K562 (cell line): ENCODE measurements around the gene RCOR1. TPM values are rescaled to one million over a fixed set of nuclear protein-coding genes. Genes with fewer than 3 reads are reported as not detected.
A peak's percentile ranks its signal among the peaks of the same experiment; 100 is the strongest.

Source experiments
- ARID2 ChIP-seq: fragments of 450-650 bp; IDR thresholded peaks from 2 replicates; pipeline ENCODE4 v1.6.1; 2017; ENCODE audit warnings: antibody characterized with exemption, mild to moderate bottlenecking
- CREBBP ChIP-seq: IDR thresholded peaks from one replicate; pipeline ENCODE4 v1.6.1; 2012; ENCODE audit warnings: low read depth, mild to moderate bottlenecking, control low read depth, inconsistent platforms, low read length
- CXXC5 ChIP-seq: fragments of 250-450 bp; sonication (Bioruptor Pico); IDR thresholded peaks from 2 replicates; pipeline ENCODE4 v1.8.0; 2022; ENCODE audit warnings: inconsistent platforms, mild to moderate bottlenecking, moderate library complexity
- DPF2 ChIP-seq: fragments of 450-650 bp; IDR thresholded peaks from 2 replicates; pipeline ENCODE4 v1.6.1; 2016
- ESRRB ChIP-seq: fragments of 250-450 bp; sonication (Bioruptor Pico); IDR thresholded peaks from 2 replicates; pipeline ENCODE4 v1.5.0; 2020; ENCODE audit warnings: mild to moderate bottlenecking, moderate library complexity, borderline replicate concordance
- HDAC3 ChIP-seq: fragments of 450-650 bp; IDR thresholded peaks from 2 replicates; pipeline ENCODE4 v1.6.1; 2018; ENCODE audit warnings: borderline replicate concordance, mild to moderate bottlenecking, moderate library complexity; ENCODE audit not compliant: partially characterized antibody
- HDGF ChIP-seq: fragments of 450-650 bp; IDR thresholded peaks from 2 replicates; pipeline ENCODE4 v1.6.1; 2016
- IFI16 ChIP-seq: fragments of 250-450 bp; sonication (Bioruptor Pico); IDR thresholded peaks from 2 replicates; pipeline ENCODE4 v2.1.2; 2022; ENCODE audit warnings: mild to moderate bottlenecking, inconsistent platforms
- KDM1A ChIP-seq, 2 experiments: fragments of 450-650 bp; IDR thresholded peaks; 2 replicates each; pipeline ENCODE4 v1.6.1; 2016; ENCODE audit warnings: mild to moderate bottlenecking in 2 of 2
- MAFG ChIP-seq: fragments of 450-650 bp; conservative IDR thresholded peaks from 2 replicates; pipeline ENCODE4 v1.6.1; 2016; ENCODE audit warnings: missing genetic modification characterization, missing compliant biosample characterization
- MECOM ChIP-seq: fragments of 250-450 bp; sonication (Bioruptor Pico); IDR thresholded peaks from 2 replicates; pipeline ENCODE4 v1.8.0; 2022; ENCODE audit warnings: inconsistent platforms
- NFATC3 ChIP-seq: fragments of 450-650 bp; IDR thresholded peaks from 2 replicates; pipeline ENCODE4 v1.6.1; 2017; ENCODE audit warnings: mild to moderate bottlenecking
- PRPF4 ChIP-seq: fragments of 200-400 bp; formaldehyde crosslinking; IDR thresholded peaks from one replicate; pipeline ENCODE4 v1.6.1; 2017; ENCODE audit warnings: low read length, low read depth, mild to moderate bottlenecking; ENCODE audit not compliant: insufficient read depth, poor library complexity, severe bottlenecking
- PYGO2 ChIP-seq: fragments of 450-650 bp; IDR thresholded peaks from 2 replicates; pipeline ENCODE4 v1.6.1; 2016; ENCODE audit warnings: mild to moderate bottlenecking, missing genetic modification characterization, moderate library complexity, missing compliant biosample characterization
- TEAD4 ChIP-seq, 2 experiments: sonication (generic) in 1 of 2; formaldehyde crosslinking in 1 of 2; IDR thresholded peaks; 2 replicates each; pipeline versions ENCODE4 v1.6.1 to v1.8.0; 2012 to 2022; ENCODE audit warnings: borderline replicate concordance in 1 of 2, inconsistent platforms in 1 of 2, low read length in 1 of 2, mild to moderate bottlenecking in 1 of 2, missing genetic modification reagents in 1 of 2
- ZC3H8 ChIP-seq: fragments of 450-650 bp; IDR thresholded peaks from 2 replicates; pipeline ENCODE4 v1.6.1; 2017
- ZEB2 ChIP-seq: fragments of 450-650 bp; IDR thresholded peaks from 2 replicates; pipeline ENCODE4 v1.6.1; 2016
- ZNF124 ChIP-seq: sonication (generic); formaldehyde crosslinking; IDR thresholded peaks from 2 replicates; pipeline ENCODE4 v1.8.1; 2022; ENCODE audit warnings: missing genetic modification reagents
- ZNF23 ChIP-seq: fragments of 250-450 bp; sonication (Bioruptor Pico); IDR thresholded peaks from 2 replicates; pipeline ENCODE4 v1.4.0; 2020; ENCODE audit warnings: mild to moderate bottlenecking
- polyA plus RNA-seq, 8 experiments: library from polyadenylated mRNA; depleted of rRNA in 4 of 8; stranded (reverse) in 5 of 8; unstranded in 3 of 8; fragments of >200 nt; fragmentation: Nextera tagmentation in 2 of 8; fragmentation: Illumina TruSeq in 1 of 8; extraction: Ambion mirVana in 2 of 8; extraction: Trizol in 1 of 8; gene quantifications; 2 replicates each; pipeline versions ENCODE4 v1.2.1 to v1.2.3, GENCODE V29; 2011 to 2014; ENCODE audit warnings: inconsistent platforms in 1 of 8, missing spikeins in 1 of 8
- total RNA-seq, 7 experiments: library from RNA; depleted of rRNA in 6 of 7; stranded (reverse); fragments of >200 nt in 6 of 7; fragmentation: Illumina TruSeq in 2 of 7; extraction: Trizol in 2 of 7; gene quantifications; 2 replicates each; pipeline versions ENCODE4 v1.2.1 to v1.2.3, GENCODE V29; 2011 to 2021; ENCODE audit warnings: low replicate concordance in 1 of 7
- TF ChIP-seq, protein P1 (sequence below): fragments of 250-450 bp; sonication (Bioruptor Pico); IDR thresholded peaks from 2 replicates; pipeline ENCODE4 v1.4.0; 2020; ENCODE audit warnings: mild to moderate bottlenecking, moderate library complexity
- TF ChIP-seq, protein P2 (sequence below), 2 experiments: IDR thresholded peaks; 2 replicates each; pipeline ENCODE4 v1.6.1; 2012; ENCODE audit warnings: improper control_type of control experiment in 2 of 2, low read depth in 2 of 2, low read length in 2 of 2, borderline replicate concordance in 1 of 2
- TF ChIP-seq, protein P3 (sequence below): sonication (generic); formaldehyde crosslinking; IDR thresholded peaks from 2 replicates; pipeline ENCODE4 v1.8.0; 2023; ENCODE audit warnings: mild to moderate bottlenecking, missing genetic modification reagents

Gene RCOR1
- total and polyA plus RNA-seq, 9 of the 15 experiments (the other 6 are each of a cell fraction or from before 2014, with no cell fraction given): 8.5 to 47.9 (median 20.9) TPM

DNA sequence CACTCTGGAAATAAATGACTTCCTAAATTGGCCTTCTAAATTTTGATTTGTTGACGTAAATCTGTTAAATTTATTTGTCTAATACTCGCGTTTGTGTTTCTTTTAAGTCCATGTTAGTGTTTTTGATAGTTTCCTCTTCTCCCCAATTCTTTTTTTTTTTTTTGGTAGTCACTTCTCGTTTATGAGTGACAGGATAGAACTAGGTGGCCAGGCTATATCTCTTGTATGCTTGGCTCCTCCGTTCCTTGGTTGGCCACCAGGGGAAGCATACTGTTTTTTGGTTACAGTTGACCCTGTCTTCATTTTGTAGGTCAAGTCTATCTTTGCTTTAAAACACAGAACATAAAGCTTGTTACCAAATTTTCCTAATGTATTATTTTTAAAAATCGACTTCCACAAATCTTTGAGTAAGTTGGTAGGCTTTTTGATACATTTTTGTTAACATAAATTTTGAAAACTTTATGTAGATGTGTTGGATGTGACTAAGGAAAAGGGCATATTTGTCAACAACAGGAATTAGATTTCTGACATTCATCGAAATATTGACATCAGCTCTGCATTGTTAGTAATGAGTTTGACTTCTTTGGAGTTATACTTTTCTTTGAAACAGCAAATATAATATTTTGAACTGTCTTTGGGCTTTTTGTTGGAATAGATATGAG is 2.2 kb downstream of the RCOR1 start (continued):
- TF ChIP-seq, protein P1, sequence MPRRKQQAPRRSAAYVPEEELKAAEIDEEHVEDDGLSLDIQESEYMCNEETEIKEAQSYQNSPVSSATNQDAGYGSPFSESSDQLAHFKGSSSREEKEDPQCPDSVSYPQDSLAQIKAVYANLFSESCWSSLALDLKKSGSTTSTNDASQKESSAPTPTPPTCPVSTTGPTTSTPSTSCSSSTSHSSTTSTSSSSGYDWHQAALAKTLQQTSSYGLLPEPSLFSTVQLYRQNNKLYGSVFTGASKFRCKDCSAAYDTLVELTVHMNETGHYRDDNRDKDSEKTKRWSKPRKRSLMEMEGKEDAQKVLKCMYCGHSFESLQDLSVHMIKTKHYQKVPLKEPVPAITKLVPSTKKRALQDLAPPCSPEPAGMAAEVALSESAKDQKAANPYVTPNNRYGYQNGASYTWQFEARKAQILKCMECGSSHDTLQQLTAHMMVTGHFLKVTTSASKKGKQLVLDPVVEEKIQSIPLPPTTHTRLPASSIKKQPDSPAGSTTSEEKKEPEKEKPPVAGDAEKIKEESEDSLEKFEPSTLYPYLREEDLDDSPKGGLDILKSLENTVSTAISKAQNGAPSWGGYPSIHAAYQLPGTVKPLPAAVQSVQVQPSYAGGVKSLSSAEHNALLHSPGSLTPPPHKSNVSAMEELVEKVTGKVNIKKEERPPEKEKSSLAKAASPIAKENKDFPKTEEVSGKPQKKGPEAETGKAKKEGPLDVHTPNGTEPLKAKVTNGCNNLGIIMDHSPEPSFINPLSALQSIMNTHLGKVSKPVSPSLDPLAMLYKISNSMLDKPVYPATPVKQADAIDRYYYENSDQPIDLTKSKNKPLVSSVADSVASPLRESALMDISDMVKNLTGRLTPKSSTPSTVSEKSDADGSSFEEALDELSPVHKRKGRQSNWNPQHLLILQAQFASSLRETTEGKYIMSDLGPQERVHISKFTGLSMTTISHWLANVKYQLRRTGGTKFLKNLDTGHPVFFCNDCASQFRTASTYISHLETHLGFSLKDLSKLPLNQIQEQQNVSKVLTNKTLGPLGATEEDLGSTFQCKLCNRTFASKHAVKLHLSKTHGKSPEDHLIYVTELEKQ (CRISPR knock-in tag): no peak
- TF ChIP-seq MAFG (tag) (no peak), NFATC3 (no peak), ARID2 (no peak), ZC3H8 (no peak), HDAC3 (no peak), PRPF4 (no peak), KDM1A (IDR thresholded peaks at IDR 0.05) (no peak), TEAD4 (IDR thresholded peaks at IDR 0.05; ENCODE audit: low read length) (peak; percentile 26; the same call in 1 of the 2 replicates), TEAD4 (CRISPR knock-in tag; IDR thresholded peaks at IDR 0.05; ENCODE audit: borderline replicate concordance) (no peak), IFI16 (CRISPR knock-in tag) (no peak), ZEB2 (no peak), MECOM (no peak), ZNF23 (no peak), PYGO2 (no peak), HDGF (no peak), ESRRB (no peak), DPF2 (no peak), CREBBP (no peak), CXXC5 (CRISPR knock-in tag) (no peak), ZNF124 (CRISPR knock-in tag) (no peak)
- TF ChIP-seq, protein P2, sequence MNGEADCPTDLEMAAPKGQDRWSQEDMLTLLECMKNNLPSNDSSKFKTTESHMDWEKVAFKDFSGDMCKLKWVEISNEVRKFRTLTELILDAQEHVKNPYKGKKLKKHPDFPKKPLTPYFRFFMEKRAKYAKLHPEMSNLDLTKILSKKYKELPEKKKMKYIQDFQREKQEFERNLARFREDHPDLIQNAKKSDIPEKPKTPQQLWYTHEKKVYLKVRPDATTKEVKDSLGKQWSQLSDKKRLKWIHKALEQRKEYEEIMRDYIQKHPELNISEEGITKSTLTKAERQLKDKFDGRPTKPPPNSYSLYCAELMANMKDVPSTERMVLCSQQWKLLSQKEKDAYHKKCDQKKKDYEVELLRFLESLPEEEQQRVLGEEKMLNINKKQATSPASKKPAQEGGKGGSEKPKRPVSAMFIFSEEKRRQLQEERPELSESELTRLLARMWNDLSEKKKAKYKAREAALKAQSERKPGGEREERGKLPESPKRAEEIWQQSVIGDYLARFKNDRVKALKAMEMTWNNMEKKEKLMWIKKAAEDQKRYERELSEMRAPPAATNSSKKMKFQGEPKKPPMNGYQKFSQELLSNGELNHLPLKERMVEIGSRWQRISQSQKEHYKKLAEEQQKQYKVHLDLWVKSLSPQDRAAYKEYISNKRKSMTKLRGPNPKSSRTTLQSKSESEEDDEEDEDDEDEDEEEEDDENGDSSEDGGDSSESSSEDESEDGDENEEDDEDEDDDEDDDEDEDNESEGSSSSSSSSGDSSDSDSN (IDR thresholded peaks at IDR 0.05; ENCODE audit: borderline replicate concordance in 1 of 2, low read depth in 2 of 2, low read length in 2 of 2): no peak
- TF ChIP-seq, protein P3, sequence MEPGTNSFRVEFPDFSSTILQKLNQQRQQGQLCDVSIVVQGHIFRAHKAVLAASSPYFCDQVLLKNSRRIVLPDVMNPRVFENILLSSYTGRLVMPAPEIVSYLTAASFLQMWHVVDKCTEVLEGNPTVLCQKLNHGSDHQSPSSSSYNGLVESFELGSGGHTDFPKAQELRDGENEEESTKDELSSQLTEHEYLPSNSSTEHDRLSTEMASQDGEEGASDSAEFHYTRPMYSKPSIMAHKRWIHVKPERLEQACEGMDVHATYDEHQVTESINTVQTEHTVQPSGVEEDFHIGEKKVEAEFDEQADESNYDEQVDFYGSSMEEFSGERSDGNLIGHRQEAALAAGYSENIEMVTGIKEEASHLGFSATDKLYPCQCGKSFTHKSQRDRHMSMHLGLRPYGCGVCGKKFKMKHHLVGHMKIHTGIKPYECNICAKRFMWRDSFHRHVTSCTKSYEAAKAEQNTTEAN (CRISPR knock-in tag): no peak
